MM.1S (cell line): ENCODE measurements around the gene OR8G1.

Experiments
- DNase-seq: peaks from one replicate; pipeline ENCODE4 v3.0.0-alpha.2; 2015
- H2AFZ ChIP-seq: fragments of 300-600 bp; sonication (generic); 2 replicates; pipeline ENCODE4 v1.6.0; 2016; ENCODE audit warnings: antibody characterized with exemption, low read length
- H3F3A ChIP-seq: fragments of 300-600 bp; sonication (generic); 2 replicates; pipeline ENCODE4 v1.6.1; 2016; ENCODE audit warnings: mild to moderate bottlenecking, antibody characterized with exemption, low read length, moderate library complexity, mixed read lengths; ENCODE audit not compliant: insufficient read depth
- H3K27ac ChIP-seq: fragments of 300-600 bp; sonication (generic); 2 replicates; pipeline ENCODE4 v1.5.1; 2016; ENCODE audit warnings: mild to moderate bottlenecking, low read length
- H3K27me3 ChIP-seq: fragments of 300-600 bp; sonication (generic); replicated peaks from 2 replicates; pipeline ENCODE4 v1.6.0; 2016; ENCODE audit warnings: low read length; ENCODE audit not compliant: insufficient read depth
- H3K36me3 ChIP-seq: fragments of 300-600 bp; sonication (generic); replicated peaks from 2 replicates; pipeline ENCODE4 v1.6.1; 2016; ENCODE audit warnings: mild to moderate bottlenecking, low read length, mixed read lengths; ENCODE audit not compliant: insufficient read depth
- H3K4me1 ChIP-seq: fragments of 300-600 bp; sonication (generic); 2 replicates; pipeline ENCODE4 v1.6.1; 2016; ENCODE audit warnings: low read length, mixed read lengths
- H3K4me2 ChIP-seq: fragments of 300-600 bp; sonication (generic); 2 replicates; pipeline ENCODE4 v1.6.0; 2016; ENCODE audit warnings: low read depth, low read length
- H3K4me3 ChIP-seq: fragments of 300-600 bp; sonication (generic); 2 replicates; pipeline ENCODE4 v1.5.1; 2016; ENCODE audit warnings: low read length, mixed read lengths
- H3K79me2 ChIP-seq: fragments of 300-600 bp; sonication (generic); 2 replicates; pipeline ENCODE4 v1.6.1; 2016; ENCODE audit warnings: mixed run types, low read length, mixed read lengths
- H3K9ac ChIP-seq: fragments of 300-600 bp; sonication (generic); 2 replicates; pipeline ENCODE4 v1.6.1; 2016; ENCODE audit warnings: low read length, mixed read lengths
- H3K9me2 ChIP-seq: fragments of 300-600 bp; sonication (generic); replicated peaks from 2 replicates; pipeline ENCODE4 v1.6.1; 2016; ENCODE audit warnings: mild to moderate bottlenecking, low read length, mixed read lengths; ENCODE audit not compliant: insufficient read depth
- H3K9me3 ChIP-seq: fragments of 300-600 bp; sonication (generic); replicated peaks from 2 replicates; pipeline ENCODE4 v1.6.1; 2016; ENCODE audit warnings: mild to moderate bottlenecking, low read length, mixed read lengths; ENCODE audit not compliant: insufficient read depth
- H4K20me1 ChIP-seq: fragments of 300-600 bp; sonication (generic); 2 replicates; pipeline ENCODE4 v1.6.1; 2016; ENCODE audit warnings: mild to moderate bottlenecking, low read length, moderate library complexity, mixed read lengths; ENCODE audit not compliant: insufficient read depth
- CTCF ChIP-seq: fragments of 300-600 bp; sonication (generic); IDR thresholded peaks from 2 replicates; pipeline ENCODE4 v1.5.1; 2016; ENCODE audit warnings: antibody characterized with exemption, low read length, mixed read lengths
- EZH2 ChIP-seq: fragments of 300-600 bp; sonication (generic); optimal IDR thresholded peaks from 2 replicates; pipeline ENCODE3; 2017; ENCODE audit warnings: low read depth, mild to moderate bottlenecking, antibody characterized with exemption, low read length, mixed read lengths
- EZH2phosphoT487 ChIP-seq: fragments of 300-600 bp; sonication (generic); IDR thresholded peaks from 2 replicates; pipeline ENCODE4 v1.6.1; 2018; ENCODE audit warnings: antibody characterized with exemption, low read length

OR8G1 gene

GRCh38 chr11:124210421-124210820, 30.5 kb upstream of the OR8G1 start:
- Histone ChIP-seq H3K4me2 (no peak overlapping the region), H2AFZ (no peak overlapping the region), H3K9me3 (no peaks in the 10 kb centered on the region), H3K4me3 (no peak overlapping the region), H3K27me3 (no peaks in the 10 kb centered on the region), H3K9me2 (no peaks in the 10 kb centered on the region), H3K79me2 (no peaks in the 10 kb centered on the region), H4K20me1 (no peaks in the 10 kb centered on the region), H3F3A (no peaks in the 10 kb centered on the region), H3K4me1 (no peaks in the 10 kb centered on the region), H3K36me3 (no peaks in the 10 kb centered on the region), H3K9ac (no peak overlapping the region), H3K27ac (no peak overlapping the region)
- DNase-seq = no peak
- TF ChIP-seq EZH2phosphoT487 = no peak
- TF ChIP-seq EZH2 = no peak
- no peak for TF ChIP-seq CTCF

GRCh38 chr11:124211321-124211720, 29.6 kb upstream of the OR8G1 start:
- Histone ChIP-seq H3K79me2 (no peaks in the 10 kb centered on the region), H3K27ac (no peak overlapping the region), H3K9me3 (no peaks in the 10 kb centered on the region)

GRCh38 chr11:124214027-124214426, 26.9 kb upstream of the OR8G1 start:
- Histone ChIP-seq H3K9me2 (no peaks in the 10 kb centered on the region), H3F3A (no peaks in the 10 kb centered on the region), H3K4me1 (no peaks in the 10 kb centered on the region), H2AFZ (no peak overlapping the region), H4K20me1 (no peaks in the 10 kb centered on the region), H3K79me2 (no peaks in the 10 kb centered on the region), H3K36me3 (no peaks in the 10 kb centered on the region), H3K27me3 (no peaks in the 10 kb centered on the region), H3K4me2 (no peak overlapping the region), H3K4me3 (no peak overlapping the region), H3K9ac (no peak overlapping the region), H3K27ac (no peak overlapping the region), H3K9me3 (no peaks in the 10 kb centered on the region)
- TF ChIP-seq EZH2 (no peak), CTCF (no peak), EZH2phosphoT487 (no peak)
- no peak for DNase-seq

More at GRCh38 chr11:124211321-124211720, 29.6 kb upstream of the OR8G1 start:
- Histone ChIP-seq H2AFZ (no peak overlapping the region), H3K27me3 (no peaks in the 10 kb centered on the region), H3K4me3 (no peak overlapping the region), H3K9me2 (no peaks in the 10 kb centered on the region), H3K36me3 (no peaks in the 10 kb centered on the region), H3K4me1 (no peaks in the 10 kb centered on the region), H3K9ac (no peak overlapping the region), H3K4me2 (no peak overlapping the region), H4K20me1 (no peaks in the 10 kb centered on the region), H3F3A (no peaks in the 10 kb centered on the region)
- no peak for DNase-seq
- TF ChIP-seq EZH2phosphoT487 (no peak), EZH2 (no peak), CTCF (no peak)
